ENCODE measurements around the gene BLVRB. TPM values are rescaled to one million over a fixed set of nuclear protein-coding genes. Genes with fewer than 3 reads are reported as not detected.

Gene BLVRB
- 10 to 100 TPM; 27.1 to 55.5 TPM for total RNA-seq

DNA sequence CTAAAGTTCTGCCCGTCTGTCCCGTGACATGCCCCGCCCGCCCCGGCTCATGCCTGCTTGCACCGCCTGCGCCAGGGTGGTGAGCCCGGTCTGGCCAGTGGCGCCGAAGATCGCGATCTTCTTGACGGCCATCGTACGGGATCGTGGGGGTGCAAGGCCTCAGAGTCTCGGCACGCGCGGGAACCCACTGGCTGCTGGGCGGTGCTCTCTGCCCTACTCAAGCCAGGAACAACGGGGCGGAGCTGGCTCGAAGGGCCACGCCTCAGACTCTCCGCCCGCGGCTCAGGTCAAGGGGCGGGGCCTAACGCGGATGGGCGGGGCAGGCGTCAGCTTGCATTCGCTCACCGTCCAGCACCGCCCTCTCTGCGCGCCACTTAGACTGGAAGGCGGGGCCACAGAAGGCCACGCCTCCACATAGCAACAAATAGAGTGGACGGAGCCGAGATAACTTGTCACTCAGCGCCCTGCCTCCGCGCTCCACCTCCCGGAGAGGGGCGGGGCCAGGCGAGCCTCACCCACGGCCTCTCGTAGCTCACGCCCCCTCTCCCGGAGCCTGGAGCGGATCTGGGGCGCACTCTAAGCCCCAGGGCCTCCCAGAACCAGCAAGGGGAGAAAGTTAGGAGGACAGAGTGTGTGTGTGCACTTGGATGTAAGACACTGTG lies at the start of gene BLVRB:
Gene BLVRB (minus strand): TSS at position 189 of the 662 bp plus-strand sequence. CDS start 57 bp downstream, at position 132.
- peak; percentile 83 for ATAC-seq (replicated peaks)
- H3K27ac Mint-ChIP-seq: peak within 1 kb of the TSS; percentile 91
- H3K27me3 Mint-ChIP-seq: peaks cover 5% of the 10 kb centered on the region
- H3K4me3 Mint-ChIP-seq: peak within 1 kb of the TSS; percentile 90
- peaks cover 15% of the 10 kb centered on the region for H3K4me1 Mint-ChIP-seq
- no peaks in the 10 kb centered on the region for H3K9me3 Mint-ChIP-seq
- peaks cover 15% of the 10 kb centered on the region for H3K36me3 Mint-ChIP-seq (ENCODE audit: low read depth)

DNA sequence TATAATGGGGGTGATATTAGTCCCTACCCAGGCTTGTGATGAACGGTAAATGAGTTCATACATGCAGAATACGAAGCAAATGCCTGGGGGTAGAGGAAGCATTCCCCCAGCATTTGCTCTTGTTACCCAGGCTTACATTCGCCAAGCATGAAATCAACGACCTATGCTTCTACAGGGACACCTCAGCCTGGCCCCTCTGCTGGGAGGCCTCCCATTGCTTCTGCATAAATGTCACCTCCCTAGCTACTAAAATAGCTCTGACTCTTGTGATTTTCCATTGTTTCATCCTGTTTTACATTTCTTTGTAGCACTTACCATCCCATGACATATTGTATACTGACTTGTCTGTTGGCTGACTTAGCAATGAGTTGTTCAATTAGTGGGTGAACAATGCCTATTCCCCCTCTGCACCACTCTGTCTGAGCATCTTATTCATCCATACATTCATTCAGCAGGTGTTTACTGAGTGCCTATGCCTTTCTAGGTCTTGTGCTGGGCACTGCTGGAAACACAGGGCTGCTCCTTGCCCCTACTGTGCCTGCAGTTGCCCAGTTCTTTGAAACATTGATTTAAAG lies 48.3 kb upstream of the BLVRB start:
- ATAC-seq (replicated peaks): peak; percentile 24
- no peaks in the 10 kb centered on the region for H3K36me3 Mint-ChIP-seq (ENCODE audit: low read depth)
- H3K9me3 Mint-ChIP-seq: no peaks in the 10 kb centered on the region
- H3K27me3 Mint-ChIP-seq: peaks cover 32% of the 10 kb centered on the region
- H3K4me1 Mint-ChIP-seq: no peaks in the 10 kb centered on the region
- H3K27ac Mint-ChIP-seq: no peak overlapping the region
- H3K4me3 Mint-ChIP-seq: no peak overlapping the region

DNA sequence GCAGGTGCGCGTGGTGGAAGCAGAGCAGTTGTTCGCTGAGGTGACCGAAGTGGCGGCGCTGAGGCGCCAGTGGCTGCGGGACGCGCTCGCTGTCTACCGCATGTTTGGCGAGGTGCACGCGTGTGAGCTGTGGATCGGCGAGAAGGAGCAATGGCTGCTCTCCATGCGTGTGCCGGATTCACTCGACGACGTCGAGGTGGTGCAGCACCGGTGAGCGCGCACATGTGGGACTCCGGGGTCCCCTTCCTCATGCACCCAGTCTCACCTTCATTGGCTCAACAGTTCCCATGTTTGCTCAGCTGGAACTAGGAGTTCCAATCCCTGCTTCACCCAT lies 47.8 kb upstream of the BLVRB start:
- no peak overlapping the region for H3K4me3 Mint-ChIP-seq
- no peak for ATAC-seq (replicated peaks)
- H3K36me3 Mint-ChIP-seq (ENCODE audit: low read depth): no peaks in the 10 kb centered on the region
- no peak overlapping the region for H3K27ac Mint-ChIP-seq
- H3K9me3 Mint-ChIP-seq: no peaks in the 10 kb centered on the region
- no peaks in the 10 kb centered on the region for H3K4me1 Mint-ChIP-seq
- peaks cover 37% of the 10 kb centered on the region for H3K27me3 Mint-ChIP-seq

DNA sequence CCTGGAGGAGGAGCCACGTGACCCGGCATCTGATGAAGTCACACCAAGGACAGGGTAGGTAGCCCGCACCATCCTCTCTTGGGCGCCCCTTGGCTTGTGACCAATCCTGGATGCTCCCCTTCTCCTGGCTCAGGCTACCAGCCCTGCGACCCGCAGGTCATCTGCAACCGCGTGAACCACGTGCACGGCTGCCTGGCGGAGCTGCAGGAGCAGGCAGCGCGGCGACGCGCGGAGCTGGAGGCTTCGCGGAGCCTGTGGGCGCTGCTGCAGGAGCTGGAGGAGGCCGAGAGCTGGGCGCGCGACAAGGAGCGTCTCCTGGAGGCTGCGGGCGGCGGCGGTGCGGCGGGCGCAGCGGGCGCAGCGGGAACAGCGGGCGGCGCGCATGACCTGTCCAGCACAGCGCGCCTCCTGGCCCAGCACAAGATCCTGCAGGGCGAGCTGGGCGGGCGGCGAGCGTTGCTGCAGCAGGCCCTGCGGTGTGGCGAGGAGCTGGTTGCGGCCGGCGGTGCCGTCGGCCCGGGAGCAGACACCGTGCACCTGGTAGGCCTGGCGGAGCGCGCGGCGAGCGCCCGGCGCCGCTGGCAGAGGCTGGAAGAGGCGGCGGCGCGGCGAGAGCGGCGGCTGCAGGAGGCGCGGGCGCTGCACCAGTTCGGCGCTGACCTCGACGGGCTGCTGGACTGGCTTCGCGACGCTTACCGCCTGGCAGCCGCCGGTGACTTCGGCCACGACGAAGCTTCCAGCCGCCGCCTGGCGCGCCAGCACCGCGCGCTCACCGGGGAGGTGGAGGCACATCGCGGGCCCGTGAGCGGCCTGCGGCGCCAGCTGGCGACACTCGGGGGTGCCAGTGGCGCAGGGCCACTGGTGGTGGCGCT lies 47.2 kb upstream of the BLVRB start:
- H3K4me1 Mint-ChIP-seq: no peaks in the 10 kb centered on the region
- peak overlapping the region; percentile 4 for H3K4me3 Mint-ChIP-seq
- H3K36me3 Mint-ChIP-seq (ENCODE audit: low read depth): no peaks in the 10 kb centered on the region
- H3K9me3 Mint-ChIP-seq: no peaks in the 10 kb centered on the region
- H3K27me3 Mint-ChIP-seq: peaks cover 40% of the 10 kb centered on the region
- no peak for ATAC-seq (replicated peaks)
- H3K27ac Mint-ChIP-seq: no peak overlapping the region

DNA sequence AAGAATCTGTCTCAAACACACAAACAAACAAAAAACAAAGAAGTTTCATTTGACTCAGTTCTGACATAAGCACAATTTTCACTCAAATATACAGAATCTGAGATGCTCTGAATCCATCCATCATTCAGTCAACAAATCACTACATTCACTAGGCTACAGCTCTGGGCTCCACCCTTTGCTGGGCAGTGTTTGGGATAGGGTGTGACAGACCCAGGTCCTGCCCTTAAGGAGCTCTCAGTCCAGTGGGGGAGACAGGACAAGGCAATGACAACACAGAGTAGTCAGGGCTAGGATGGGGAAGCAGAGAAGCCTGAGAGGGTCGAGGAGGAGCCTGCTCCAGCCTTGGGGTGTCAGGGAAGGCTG lies 46.5 kb upstream of the BLVRB start:
- Mint-ChIP-seq H3K4me3 (peak overlapping the region; percentile 4), H3K36me3 (ENCODE audit: low read depth) (no peaks in the 10 kb centered on the region), H3K27me3 (peaks cover 40% of the 10 kb centered on the region), H3K27ac (no peak overlapping the region), H3K9me3 (no peaks in the 10 kb centered on the region), H3K4me1 (no peaks in the 10 kb centered on the region)
- no peak for ATAC-seq (replicated peaks)

DNA sequence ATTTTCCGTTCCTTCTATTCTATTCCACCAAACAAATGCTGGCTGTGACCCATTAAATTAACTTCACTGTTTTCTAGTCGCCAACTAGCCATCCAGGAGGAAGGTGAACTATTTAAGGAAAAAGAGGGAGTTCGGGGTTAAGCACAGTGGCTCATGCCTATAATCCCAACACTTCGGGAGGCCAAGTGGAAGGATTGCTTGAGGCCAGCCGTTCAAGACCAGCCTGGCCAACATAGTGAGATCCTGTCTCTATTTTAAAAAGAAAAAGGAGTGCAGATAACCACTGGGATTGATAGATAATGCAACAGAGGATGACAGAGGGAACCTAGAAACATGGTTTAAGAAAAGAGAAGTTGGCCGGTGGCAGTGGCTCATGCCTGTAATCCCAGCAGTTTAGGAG lies 45.9 kb upstream of the BLVRB start:
- H3K27ac Mint-ChIP-seq: no peak overlapping the region
- no peaks in the 10 kb centered on the region for H3K9me3 Mint-ChIP-seq
- H3K27me3 Mint-ChIP-seq: peaks cover 36% of the 10 kb centered on the region
- no peaks in the 10 kb centered on the region for H3K4me1 Mint-ChIP-seq
- no peak for ATAC-seq (replicated peaks)
- no peak overlapping the region for H3K4me3 Mint-ChIP-seq
- H3K36me3 Mint-ChIP-seq (ENCODE audit: low read depth): no peaks in the 10 kb centered on the region

GRCh38 chr19:40510526-40511115 lies 45.1 kb upstream of the BLVRB start:
- no peaks in the 10 kb centered on the region for H3K36me3 Mint-ChIP-seq (ENCODE audit: low read depth)
- no peak overlapping the region for H3K4me3 Mint-ChIP-seq
- H3K4me1 Mint-ChIP-seq: no peaks in the 10 kb centered on the region
- ATAC-seq (replicated peaks): no peak
- peaks cover 36% of the 10 kb centered on the region for H3K27me3 Mint-ChIP-seq
- H3K27ac Mint-ChIP-seq: no peak overlapping the region
- H3K9me3 Mint-ChIP-seq: no peaks in the 10 kb centered on the region

GRCh38 chr19:40508739-40509260 lies 43.3 kb upstream of the BLVRB start:
- no peaks in the 10 kb centered on the region for H3K9me3 Mint-ChIP-seq
- peaks cover 31% of the 10 kb centered on the region for H3K27me3 Mint-ChIP-seq
- no peaks in the 10 kb centered on the region for H3K36me3 Mint-ChIP-seq (ENCODE audit: low read depth)
- peaks cover 5% of the 10 kb centered on the region for H3K4me1 Mint-ChIP-seq
- H3K27ac Mint-ChIP-seq: no peak overlapping the region
- ATAC-seq (replicated peaks): no peak
- H3K4me3 Mint-ChIP-seq: no peak overlapping the region

DNA sequence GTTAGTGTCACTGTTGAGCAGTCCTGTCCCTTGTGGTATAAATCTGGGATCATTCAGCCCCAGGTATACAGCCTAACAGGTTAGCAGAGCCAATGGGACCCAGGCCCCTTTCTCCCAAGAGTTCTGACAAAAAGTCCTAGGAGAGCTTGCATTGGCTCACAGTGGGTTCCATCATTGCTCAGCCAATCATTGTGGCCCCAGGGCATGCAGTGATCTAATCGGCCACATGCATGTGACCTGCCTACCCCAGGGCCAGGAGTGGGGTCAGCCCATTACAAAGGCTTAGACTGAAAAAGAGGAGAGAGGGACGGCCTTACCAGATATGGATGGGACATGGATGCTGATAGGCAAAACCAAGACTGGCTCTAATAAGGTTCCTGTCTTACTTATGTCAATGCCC lies 42.3 kb upstream of the BLVRB start:
- peaks cover 30% of the 10 kb centered on the region for H3K27me3 Mint-ChIP-seq
- no peak overlapping the region for H3K4me3 Mint-ChIP-seq
- no peaks in the 10 kb centered on the region for H3K36me3 Mint-ChIP-seq (ENCODE audit: low read depth)
- ATAC-seq (replicated peaks): no peak
- H3K4me1 Mint-ChIP-seq: peaks cover 9% of the 10 kb centered on the region
- peak overlapping the region; percentile 40 for H3K27ac Mint-ChIP-seq
- H3K9me3 Mint-ChIP-seq: no peaks in the 10 kb centered on the region

- ATAC-seq (replicated peaks): no peak
- no peak overlapping the region for H3K27ac Mint-ChIP-seq
- no peaks in the 10 kb centered on the region for H3K9me3 Mint-ChIP-seq
- H3K4me3 Mint-ChIP-seq: no peak overlapping the region
- peaks cover 11% of the 10 kb centered on the region for H3K4me1 Mint-ChIP-seq
- peaks cover 25% of the 10 kb centered on the region for H3K27me3 Mint-ChIP-seq
- no peaks in the 10 kb centered on the region for H3K36me3 Mint-ChIP-seq (ENCODE audit: low read depth)
Measured at GRCh38 chr19:40506099-40506498, 40.6 kb upstream of the BLVRB start.

GRCh38 chr19:40503320-40503695 lies 37.8 kb upstream of the BLVRB start:
- Mint-ChIP-seq H3K9me3 (no peaks in the 10 kb centered on the region), H3K36me3 (ENCODE audit: low read depth) (no peaks in the 10 kb centered on the region), H3K27ac (peak overlapping the region; percentile 20), H3K4me1 (peaks cover 11% of the 10 kb centered on the region), H3K27me3 (peaks cover 21% of the 10 kb centered on the region), H3K4me3 (no peak overlapping the region)
- ATAC-seq (replicated peaks): no peak

DNA sequence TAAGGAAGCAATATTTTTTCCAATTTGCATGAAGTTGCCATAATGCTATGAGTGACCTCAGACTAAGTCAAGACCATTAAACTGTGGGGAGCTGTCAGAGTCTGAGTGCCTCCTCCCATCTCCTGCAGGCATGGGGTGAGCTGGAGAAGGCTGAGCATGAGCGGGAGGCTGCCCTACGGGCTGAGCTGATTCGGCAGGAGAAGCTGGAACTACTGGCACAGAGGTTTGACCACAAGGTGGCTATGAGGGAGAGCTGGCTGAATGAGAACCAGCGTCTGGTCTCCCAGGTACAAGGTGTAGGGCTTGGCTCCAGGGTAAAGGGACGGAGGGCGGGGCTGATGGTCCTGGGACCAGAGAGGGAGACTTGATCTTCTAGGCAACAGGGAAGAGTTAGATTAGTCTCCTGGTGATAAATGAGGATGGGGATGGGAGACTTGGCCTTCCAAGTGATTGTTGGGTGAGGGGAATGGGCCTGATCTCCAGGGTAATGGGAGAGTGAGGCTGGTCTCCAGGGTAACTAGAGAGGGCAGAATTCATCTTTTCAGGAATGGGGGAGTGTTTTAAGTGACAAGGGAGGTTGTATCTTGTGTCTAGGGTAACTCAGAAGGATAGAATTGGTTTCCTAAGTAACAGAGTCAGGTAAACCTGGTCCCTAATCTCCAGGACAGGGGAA lies 37.2 kb upstream of the BLVRB start:
- H3K27me3 Mint-ChIP-seq: peaks cover 22% of the 10 kb centered on the region
- no peaks in the 10 kb centered on the region for H3K9me3 Mint-ChIP-seq
- H3K27ac Mint-ChIP-seq: peak overlapping the region; percentile 20
- no peak for ATAC-seq (replicated peaks)
- no peaks in the 10 kb centered on the region for H3K36me3 Mint-ChIP-seq (ENCODE audit: low read depth)
- H3K4me3 Mint-ChIP-seq: no peak overlapping the region
- H3K4me1 Mint-ChIP-seq: peaks cover 14% of the 10 kb centered on the region

DNA sequence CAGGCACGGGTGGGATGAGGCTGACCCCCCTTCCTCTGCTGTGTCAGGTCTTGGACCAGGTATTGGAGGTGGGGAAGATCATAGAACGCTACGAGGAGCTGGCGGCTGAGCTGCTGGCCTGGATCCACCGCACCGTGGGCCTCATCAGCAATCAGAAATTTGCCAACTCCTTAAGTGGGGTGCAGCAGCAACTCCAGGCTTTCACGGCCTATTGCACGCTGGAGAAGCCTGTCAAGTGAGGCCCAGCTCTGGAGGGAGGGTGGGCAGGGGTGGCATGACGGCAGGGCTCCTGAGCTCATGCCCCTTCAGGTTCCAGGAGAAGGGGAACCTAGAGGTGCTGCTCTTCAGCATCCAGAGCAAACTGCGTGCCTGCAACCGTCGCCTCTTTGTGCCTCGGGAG lies 36.5 kb upstream of the BLVRB start:
- H3K4me3 Mint-ChIP-seq: no peak overlapping the region
- no peak for ATAC-seq (replicated peaks)
- H3K9me3 Mint-ChIP-seq: no peaks in the 10 kb centered on the region
- H3K4me1 Mint-ChIP-seq: peaks cover 19% of the 10 kb centered on the region
- H3K27ac Mint-ChIP-seq: no peak overlapping the region
- H3K36me3 Mint-ChIP-seq (ENCODE audit: low read depth): no peaks in the 10 kb centered on the region
- peaks cover 27% of the 10 kb centered on the region for H3K27me3 Mint-ChIP-seq

DNA sequence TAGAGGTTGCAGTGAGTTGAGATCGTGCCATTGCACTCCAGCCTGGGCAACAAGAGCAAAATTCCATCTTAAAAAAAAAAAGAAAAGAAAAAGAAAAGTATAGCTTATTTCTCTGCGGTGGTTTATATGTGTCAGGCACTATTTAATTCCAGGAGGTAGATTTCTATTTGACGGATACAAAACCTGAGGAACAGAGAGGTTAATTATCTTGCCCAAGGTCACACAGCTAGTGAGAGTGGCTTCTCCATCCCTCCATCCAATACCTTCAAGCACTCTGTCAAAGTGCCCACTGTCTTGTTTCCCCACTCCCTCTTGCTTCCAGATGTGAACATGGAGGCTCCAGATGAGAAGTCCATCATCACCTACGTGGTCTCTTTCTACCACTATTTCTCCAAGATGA lies 36.1 kb upstream of the BLVRB start:
- Mint-ChIP-seq H3K4me3 (no peak overlapping the region), H3K9me3 (no peaks in the 10 kb centered on the region), H3K27ac (no peak overlapping the region), H3K4me1 (peaks cover 19% of the 10 kb centered on the region), H3K27me3 (peaks cover 27% of the 10 kb centered on the region), H3K36me3 (ENCODE audit: low read depth) (no peaks in the 10 kb centered on the region)
- no peak for ATAC-seq (replicated peaks)
